Endothelial cell of umbilical vein (primary cell): ENCODE results near the gene TRAPPC4. TPM values are rescaled to one million over a fixed set of nuclear protein-coding genes. Genes with fewer than 3 reads are reported as not detected.

Experiments used
- BruUV-seq: library from RNA; stranded (reverse); fragments of 400-500 nt; replicated peaks from 2 replicates; lab custom pipeline; 2021; lab: Mats Ljungman, UMichigan
- CTCF ChIA-PET: fragments of 300-600, 350-600 bp; sonication (Branson Sonifier 250); formaldehyde crosslinking; loops from one replicate; lab custom pipeline; 2021; ENCODE audit warnings: antibody characterized with exemption, inconsistent platforms; lab: Charles Lee
- POLR2A ChIA-PET: fragments of 300-600, 350-600 bp; sonication (Branson Sonifier 250); formaldehyde crosslinking; loops from one replicate; lab custom pipeline; 2021; ENCODE audit warnings: antibody characterized with exemption, inconsistent platforms; lab: Charles Lee
- DNase-seq: peaks from one replicate; pipeline ENCODE4 v3.0.0-alpha.2; 2011; ENCODE audit warnings: low read depth, low spot score
- FAIRE-seq: peaks from 2 replicates; lab custom pipeline; 2011; peaks lifted over from hg19 to GRCh38; lab: Jason Lieb, UNC
- H2AFZ ChIP-seq: 2 replicates; pipeline ENCODE4 v1.6.0; 2012; ENCODE audit warnings: low read depth, low read length, control low read depth, inconsistent platforms
- H3K27ac ChIP-seq: 2 replicates; pipeline ENCODE4 v1.5.1; 2011; ENCODE audit warnings: low read depth, mild to moderate bottlenecking, control low read depth, low read length, moderate library complexity; ENCODE audit not compliant: insufficient read depth
- H3K27me3 ChIP-seq, 2 experiments: 2 replicates each; pipeline versions ENCODE4 v1.6.0 to v1.6.1; 2011; ENCODE audit warnings: low read length in 2 of 2, mixed read lengths in 1 of 2; ENCODE audit not compliant: control insufficient read depth in 2 of 2, insufficient read depth in 2 of 2
- H3K36me3 ChIP-seq, 2 experiments: 2 replicates in 1 of 2; 3 replicates in 1 of 2; pipeline ENCODE4 v1.5.1; 2011; ENCODE audit warnings: low read length in 2 of 2, mild to moderate bottlenecking in 1 of 2, moderate library complexity in 1 of 2; ENCODE audit not compliant: control insufficient read depth in 2 of 2, insufficient read depth in 2 of 2; ENCODE audit errors: extremely low read depth in 1 of 2
- H3K4me1 ChIP-seq: 3 replicates; pipeline ENCODE4 v1.5.1; 2011; ENCODE audit warnings: mild to moderate bottlenecking, low read length; ENCODE audit not compliant: control insufficient read depth, insufficient read depth; ENCODE audit errors: extremely low read depth
- H3K4me2 ChIP-seq: 2 replicates; pipeline ENCODE4 v1.6.1; 2011; ENCODE audit warnings: low read length, control low read depth, mixed read lengths; ENCODE audit not compliant: insufficient read depth
- H3K4me3 ChIP-seq, 3 experiments: fragments of 200-600 bp in 1 of 3; sonication (generic), shearing (Covaris generic) in 1 of 3; replicated peaks in 1 of 3; 2 replicates each; pipeline ENCODE4 v1.5.1; 2011 to 2016; ENCODE audit warnings: control low read depth in 3 of 3, low read length in 3 of 3, mild to moderate bottlenecking in 2 of 3, inconsistent platforms in 1 of 3, low read depth in 1 of 3, moderate library complexity in 1 of 3; ENCODE audit not compliant: insufficient read depth in 1 of 3
- H3K79me2 ChIP-seq: 2 replicates; pipeline ENCODE4 v1.6.0; 2012; ENCODE audit warnings: low read length, inconsistent platforms; ENCODE audit not compliant: control insufficient read depth, insufficient read depth
- H3K9ac ChIP-seq: replicated peaks from 2 replicates; pipeline ENCODE3; 2011; ENCODE audit warnings: low read length, control low read depth; ENCODE audit not compliant: insufficient read depth; ENCODE audit errors: extremely low read depth
- H3K9me1 ChIP-seq: replicated peaks from 3 replicates; pipeline ENCODE4 v1.6.0; 2011; ENCODE audit warnings: mild to moderate bottlenecking, low read length; ENCODE audit not compliant: control insufficient read depth, insufficient read depth; ENCODE audit errors: extremely low read depth
- H3K9me3 ChIP-seq: replicated peaks from 2 replicates; pipeline ENCODE4 v1.5.1; 2012; ENCODE audit warnings: low read length, inconsistent platforms; ENCODE audit not compliant: control insufficient read depth, insufficient read depth
- H4K20me1 ChIP-seq: replicated peaks from 2 replicates; pipeline ENCODE3; 2011; ENCODE audit warnings: mild to moderate bottlenecking, low read length; ENCODE audit not compliant: control insufficient read depth, insufficient read depth; ENCODE audit errors: extremely low read depth
- JUN ChIP-seq: IDR thresholded peaks from 2 replicates; pipeline ENCODE4 v1.6.1; 2011; ENCODE audit warnings: borderline replicate concordance, low read depth; ENCODE audit not compliant: insufficient read length, insufficient read depth
- MYC ChIP-seq: IDR thresholded peaks from one replicate; pipeline ENCODE4 v1.6.1; 2011; ENCODE audit warnings: mild to moderate bottlenecking, low read depth, low read length
- POLR2A ChIP-seq: IDR thresholded peaks from 2 replicates; pipeline ENCODE4 v1.6.1; 2012; ENCODE audit warnings: low read depth, mild to moderate bottlenecking, control low read depth, low read length
- POLR2AphosphoS5 ChIP-seq: IDR thresholded peaks from 2 replicates; pipeline ENCODE4 v1.6.1; 2012; ENCODE audit warnings: low read depth, mild to moderate bottlenecking, control low read depth, low read length, moderate library complexity; ENCODE audit not compliant: insufficient read depth
- dilution Hi-C: fragments of 300-500 bp; cut with MboI; formaldehyde crosslinking; loops from one replicate; pipeline ENCODE4 v1.15.0; 2019; ENCODE audit warnings: low sequenced_read_pairs; ENCODE audit not compliant: extremely low pct_ligation_motif_present
- intact Hi-C: fragments of 100-400 bp; cut with micrococcal nuclease; formaldehyde crosslinking; loops from one replicate; pipeline ENCODE4 v1.10.0; 2022
- polyA plus RNA-seq, 4 experiments: library from polyadenylated mRNA; depleted of rRNA in 3 of 4; stranded (reverse) in 3 of 4; unstranded in 1 of 4; fragments of >200 nt; gene quantifications; 2 replicates each; pipeline versions ENCODE4 v1.2.1 to v1.2.3, GENCODE V29; 2011 to 2012; ENCODE audit warnings: missing spikeins in 1 of 4
- total RNA-seq: library from RNA; stranded (reverse); gene quantifications from 2 replicates; pipeline ENCODE4 v1.2.3, GENCODE V29; 2021

Gene TRAPPC4
- total and polyA plus RNA-seq, 2 donors (not counting 3 experiments of a cell fraction or from before 2014, with no cell fraction given): 64.2 to 224 TPM

DNA sequence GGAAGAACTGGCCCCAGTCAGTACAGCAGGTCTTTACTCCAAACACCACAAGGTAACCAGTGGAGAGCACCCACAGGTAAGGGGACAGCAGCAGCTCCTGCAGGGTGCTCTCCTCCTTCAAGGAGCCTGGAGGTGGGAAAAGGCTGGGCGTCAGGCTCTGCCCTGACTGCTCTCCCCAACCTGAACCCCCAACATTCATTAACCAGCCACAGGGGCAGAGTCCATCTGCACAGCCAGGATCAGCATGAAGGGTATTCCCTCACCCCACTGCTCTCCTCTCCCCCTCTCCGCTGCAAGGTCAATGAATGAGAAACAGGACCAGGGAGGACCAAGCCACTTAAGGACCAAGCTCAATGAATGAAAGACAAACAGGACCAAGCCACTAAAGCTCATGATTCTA, 8.4 kb downstream of the TRAPPC4 start:
- FAIRE-seq (no peak), DNase-seq (no peak)
- no peak for TF ChIP-seq POLR2A
- no peak for TF ChIP-seq POLR2AphosphoS5
- Histone ChIP-seq H3K36me3 (peaks cover 3 to 19% of the 10 kb centered on the region in 2 experiments), H3K9ac (no peak overlapping the region), H3K79me2 (no peaks in the 10 kb centered on the region), H2AFZ (no peak overlapping the region), H3K9me1 (no peaks in the 10 kb centered on the region), H3K27me3 (no peaks in the 10 kb centered on the region), H3K9me3 (no peaks in the 10 kb centered on the region), H3K4me2 (no peak overlapping the region), H3K4me1 (peaks cover 16% of the 10 kb centered on the region), H4K20me1 (no peaks in the 10 kb centered on the region), H3K4me3 (no peak overlapping the region), H3K27ac (no peak overlapping the region)
- intact Hi-C loops (no loop called here), dilution Hi-C loops (no loop called here)
- no TSS peak for BruUV-seq
- ChIA-PET CTCF (interaction anchor here (1.0 kb wide), 1 partner anchor 12 kb away, joined by 3 read pairs; no protein-coding TSS in a partner anchor), POLR2A (no interaction called here)

DNA sequence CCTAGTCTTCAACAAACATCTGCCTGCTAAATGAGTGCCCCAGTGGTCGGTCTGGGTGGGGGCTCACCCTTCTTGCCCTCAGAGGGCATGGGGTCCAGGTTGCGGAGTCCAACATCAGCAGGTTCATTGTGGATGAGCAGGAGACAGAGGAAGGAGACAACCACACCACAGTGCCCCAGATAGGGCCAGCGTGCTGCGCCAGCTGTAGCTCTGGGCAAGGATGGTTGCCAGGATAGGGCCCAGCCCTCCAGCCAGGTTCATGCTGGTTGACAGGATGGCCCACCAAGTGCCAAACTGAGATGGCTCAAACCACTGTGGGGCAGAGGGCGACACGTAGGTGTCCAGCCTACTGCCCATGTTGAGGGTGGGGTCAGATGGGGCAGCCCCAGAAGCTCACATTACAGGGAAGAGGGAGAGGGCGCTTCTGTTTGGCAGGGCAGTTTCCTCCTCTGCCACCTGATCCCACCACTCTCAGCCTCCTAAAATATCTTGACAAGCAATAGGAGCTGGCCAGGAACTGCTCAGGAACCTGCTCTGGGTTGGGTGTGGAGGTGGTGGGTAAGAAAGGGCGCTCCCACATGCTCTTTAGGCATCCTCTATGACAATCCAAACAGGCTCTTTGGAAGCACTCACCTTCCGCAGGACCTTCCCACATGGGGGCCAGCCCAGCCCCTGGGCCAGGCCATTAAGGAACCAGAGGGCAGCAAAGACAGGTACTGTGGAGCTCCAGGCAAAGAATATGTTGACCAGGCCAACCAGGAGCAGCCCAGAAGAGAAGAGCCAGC, 9.2 kb downstream of the TRAPPC4 start:
- intact Hi-C loops (no loop called here), dilution Hi-C loops (no loop called here)
- ChIA-PET CTCF (interaction anchor here (1.0 kb wide), 1 partner anchor 13 kb away, joined by 3 read pairs; no protein-coding TSS in a partner anchor), POLR2A (no interaction called here)
- Histone ChIP-seq H3K27me3 (no peaks in the 10 kb centered on the region), H3K4me2 (no peak overlapping the region), H3K9ac (no peak overlapping the region), H3K79me2 (no peaks in the 10 kb centered on the region), H3K9me3 (no peaks in the 10 kb centered on the region), H4K20me1 (no peaks in the 10 kb centered on the region), H2AFZ (no peak overlapping the region), H3K36me3 (peaks cover 3 to 16% of the 10 kb centered on the region in 2 experiments), H3K4me1 (peaks cover 16% of the 10 kb centered on the region), H3K27ac (no peak overlapping the region), H3K4me3 (no peak overlapping the region), H3K9me1 (no peaks in the 10 kb centered on the region)
- no peak for DNase-seq
- no TSS peak for BruUV-seq
- FAIRE-seq: no peak
- TF ChIP-seq MYC (no peak), POLR2A (no peak), JUN (no peak), POLR2AphosphoS5 (no peak)
